PC-3 (cell line): ENCODE results near the gene KIF18B. TPM values are rescaled to one million over a fixed set of nuclear protein-coding genes. Genes with fewer than 3 reads are reported as not detected.

Source experiments
- ATAC-seq: fragments of 200-7000 bp; cut with Tn5 transposase; 2 replicates; pipeline ENCODE4 v1.9.1; 2020; ENCODE audit warnings: mild to moderate bottlenecking, moderate library complexity
- BruUV-seq: library from RNA; stranded (reverse); fragments of 400-500 nt; replicated peaks from 2 replicates; lab custom pipeline; 2021; lab: Mats Ljungman, UMichigan
- CTCF ChIA-PET: fragments of 300-600 bp; sonication (Branson Sonifier 250); formaldehyde crosslinking; loops from one replicate; lab custom pipeline; 2022; ENCODE audit warnings: antibody characterized with exemption; lab: Charles Lee
- POLR2A ChIA-PET: fragments of 300-600 bp; sonication (Branson Sonifier 250); formaldehyde crosslinking; loops from one replicate; lab custom pipeline; 2022; ENCODE audit warnings: antibody characterized with exemption; ENCODE audit not compliant: unreplicated experiment; lab: Charles Lee
- DNase-seq: peaks from one replicate; pipeline ENCODE4 v3.0.0-alpha.2; 2015
- H2AFZ ChIP-seq: fragments of 300-600 bp; sonication (generic); 2 replicates; pipeline ENCODE4 v1.6.0; 2016; ENCODE audit warnings: antibody characterized with exemption, low read length
- H3F3A ChIP-seq: fragments of 300-600 bp; sonication (generic); one replicate; pipeline ENCODE4 v1.6.0; 2017; ENCODE audit warnings: antibody characterized with exemption, low read length, control low read depth, mild to moderate bottlenecking; ENCODE audit not compliant: unreplicated experiment
- H3K27ac ChIP-seq: fragments of 300-600 bp; sonication (generic); 2 replicates; pipeline ENCODE4 v1.5.1; 2016; ENCODE audit warnings: mild to moderate bottlenecking, low read length
- H3K27me3 ChIP-seq: fragments of 300-600 bp; sonication (generic); 2 replicates; pipeline ENCODE4 v1.6.1; 2016; ENCODE audit warnings: low read length, mixed read lengths
- H3K36me3 ChIP-seq: fragments of 300-600 bp; sonication (generic); 2 replicates; pipeline ENCODE4 v1.6.1; 2016; ENCODE audit warnings: low read depth, mixed run types, low read length, mixed read lengths
- H3K4me1 ChIP-seq: fragments of 300-600 bp; sonication (generic); 2 replicates; pipeline ENCODE4 v1.5.1; 2016; ENCODE audit warnings: low read length; ENCODE audit not compliant: insufficient read depth
- H3K4me2 ChIP-seq: fragments of 300-600 bp; sonication (generic); 2 replicates; pipeline ENCODE4 v1.6.0; 2016; ENCODE audit warnings: low read length
- H3K4me3 ChIP-seq: fragments of 300-600 bp; sonication (generic); 2 replicates; pipeline ENCODE4 v1.5.1; 2016; ENCODE audit warnings: mild to moderate bottlenecking, low read length, mixed read lengths
- H3K79me2 ChIP-seq: fragments of 300-600 bp; sonication (generic); 2 replicates; pipeline ENCODE4 v1.6.1; 2017; ENCODE audit warnings: low read length, mixed read lengths
- H3K9ac ChIP-seq: fragments of 300-600 bp; sonication (generic); 2 replicates; pipeline ENCODE4 v1.6.0; 2016; ENCODE audit warnings: mild to moderate bottlenecking, low read length
- H3K9me2 ChIP-seq: fragments of 300-600 bp; sonication (generic); replicated peaks from 2 replicates; pipeline ENCODE4 v1.6.1; 2016; ENCODE audit warnings: mixed run types, low read length, mixed read lengths
- H3K9me3 ChIP-seq: fragments of 300-600 bp; sonication (generic); 2 replicates; pipeline ENCODE4 v1.6.1; 2016; ENCODE audit warnings: low read length, mixed read lengths
- H4K20me1 ChIP-seq: fragments of 300-600 bp; sonication (generic); 2 replicates; pipeline ENCODE4 v1.6.1; 2016; ENCODE audit warnings: low read length, mixed read lengths
- CTCF ChIP-seq: fragments of 300-600 bp; sonication (generic); conservative IDR thresholded peaks from 2 replicates; pipeline ENCODE4 v1.5.1; 2017; ENCODE audit warnings: antibody characterized with exemption, low read depth, mild to moderate bottlenecking, low read length
- EZH2 ChIP-seq: fragments of 300-600 bp; sonication (generic); IDR thresholded peaks from one replicate; pipeline ENCODE4 v1.6.1; 2017; ENCODE audit warnings: antibody characterized with exemption, mild to moderate bottlenecking, low read length; ENCODE audit not compliant: unreplicated experiment
- EZH2phosphoT487 ChIP-seq: fragments of 300-600 bp; sonication (generic); IDR thresholded peaks from 2 replicates; pipeline ENCODE4 v1.6.1; 2018; ENCODE audit warnings: mild to moderate bottlenecking, antibody characterized with exemption, low read length, borderline replicate concordance
- intact Hi-C: fragments of 100-400 bp; cut with micrococcal nuclease; formaldehyde crosslinking; loops from 2 replicates; pipeline ENCODE4 v1.9.0; 2023
- total RNA-seq: library from RNA; depleted of rRNA; stranded (reverse); fragments of >200 nt; gene quantifications from 2 replicates; pipeline ENCODE4 v1.2.3, GENCODE V29; 2014

The KIF18B gene
- total RNA-seq, 1 experiment from 2014 or later, result 25.0 TPM

GRCh38 chr17:44900894-44901293, 46.7 kb downstream of the KIF18B start:
- Histone ChIP-seq H3K9me2 (no peaks in the 10 kb centered on the region), H3F3A (peaks cover 4% of the 10 kb centered on the region), H3K9me3 (no peaks in the 10 kb centered on the region), H3K79me2 (peaks cover 33% of the 10 kb centered on the region), H3K4me1 (peaks cover 41% of the 10 kb centered on the region), H3K36me3 (peaks cover 3% of the 10 kb centered on the region), H3K27ac (peak overlapping the region; percentile 63), H4K20me1 (peaks cover 8% of the 10 kb centered on the region; the same call in 1 of the 2 replicates), H3K27me3 (no peaks in the 10 kb centered on the region), H3K9ac (0 out of 2 replicates have a peak overlapping the region, but pooled peaks have one; percentile 1), H2AFZ (no peak overlapping the region), H3K4me3 (no peak overlapping the region; the same call in 1 of the 2 replicates), H3K4me2 (peak overlapping the region; percentile 89)
- intact Hi-C loops, result loop anchor here (2.0 to 5.0 kb wide), 2 partner anchors 40 to 121 kb away; no protein-coding TSS in a partner anchor
- POLR2A ChIA-PET, result no interaction called here
- no TSS peak for BruUV-seq
- CTCF ChIA-PET, result interaction anchor here (0.6 to 0.9 kb wide), 2 partner anchors 119 to 120 kb away, joined by 3 to 4 read pairs; no protein-coding TSS in a partner anchor
- no peak for TF ChIP-seq EZH2
- TF ChIP-seq CTCF, result no peak
- no peak for TF ChIP-seq EZH2phosphoT487
- DNase-seq, result peak; percentile 76
- ATAC-seq, result peak; percentile 37

- CTCF ChIA-PET, result interaction anchor here (0.5 to 1.1 kb wide), 2 partner anchors 14 to 21 kb away, joined by 4 to 5 read pairs; no protein-coding TSS in a partner anchor
Observed at GRCh38 chr17:44899074-44899782, 48.3 kb downstream of the KIF18B start, which contains the start of gene EFTUD2. TSS of gene EFTUD2 (minus strand) at chr17:44899445. CDS start at chr17:44894521, 4,924 bp downstream.

More at GRCh38 chr17:44899074-44899782, 48.3 kb downstream of the KIF18B start, which contains the start of gene EFTUD2:
- DNase-seq (peak; percentile 90), ATAC-seq (peak; percentile 65)
- H3K9me3 ChIP-seq, result no peaks in the 10 kb centered on the region
- POLR2A ChIA-PET, result interaction anchor here (0.5 to 0.7 kb wide), 2 partner anchors 43 to 187 kb away, joined by 3 read pairs; no protein-coding TSS in a partner anchor
- no peaks in the 10 kb centered on the region for H3K9me2 ChIP-seq
- peaks cover 14% of the 10 kb centered on the region; the same call in 1 of the 2 replicates for H4K20me1 ChIP-seq
- no TSS peak for BruUV-seq
- peak within 1 kb of the TSS; percentile 87 for H3K27ac ChIP-seq
- no peaks in the 10 kb centered on the region for H3K27me3 ChIP-seq
- H3K4me3 ChIP-seq, result peak within 1 kb of the TSS; percentile 84
- H2AFZ ChIP-seq, result peak within 1 kb of the TSS; percentile 76
- H3K36me3 ChIP-seq, result peaks cover 13% of the 10 kb centered on the region
- H3K79me2 ChIP-seq, result peaks cover 50% of the 10 kb centered on the region
- intact Hi-C loops, result no loop called here
- H3K9ac ChIP-seq, result peak within 1 kb of the TSS; percentile 87
- peaks cover 30% of the 10 kb centered on the region for H3K4me1 ChIP-seq
- peak within 1 kb of the TSS; percentile 89 for H3K4me2 ChIP-seq
- peaks cover 4% of the 10 kb centered on the region for H3F3A ChIP-seq
- no peak for TF ChIP-seq EZH2
- no peak for TF ChIP-seq CTCF
- no peak for TF ChIP-seq EZH2phosphoT487
